Measurements from ENCODE around the gene RASIP1.

Gene RASIP1

GRCh38 chr19:48741129-48741999, 954 bp upstream of the RASIP1 start:
- ChIA-PET POLR2A (no interaction called here), CTCF (no interaction called here)
- TF ChIP-seq CTCF (IDR thresholded peaks at IDR 0.05; ENCODE audit: control extremely low read depth, extremely low read depth, low read depth, missing control alignments): no peak
- no peak for DNase-seq (ENCODE audit: extremely low spot score)

- DNase-seq (ENCODE audit: extremely low spot score): no peak
- ChIA-PET POLR2A (interaction anchor here (0.7 kb wide), 1 partner anchor 184 kb away, joined by 3 read pairs; no protein-coding TSS in a partner anchor), CTCF (interaction anchor here (0.6 to 2.3 kb wide), 12 partner anchors 12 to 231 kb away, joined by 3 to 16 read pairs (median 5); partner anchors contain the start of gene CA11)
- no peak for TF ChIP-seq CTCF (IDR thresholded peaks at IDR 0.05; ENCODE audit: control extremely low read depth, extremely low read depth, low read depth, missing control alignments)
These were observed 826 bp downstream of the RASIP1 start for GRCh38 chr19:48739404-48740163.

GRCh38 chr19:48738557-48739403, 1.6 kb downstream of the RASIP1 start:
- peak; percentile 99 for DNase-seq (ENCODE audit: extremely low spot score)
- ChIA-PET CTCF (interaction anchor here (0.8 to 2.3 kb wide), 12 partner anchors 15 to 232 kb away, joined by 3 to 16 read pairs (median 5); partner anchors contain the start of gene CA11), POLR2A (no interaction called here)
- peak; percentile 66 for TF ChIP-seq CTCF (IDR thresholded peaks at IDR 0.05; ENCODE audit: control extremely low read depth, extremely low read depth, low read depth, missing control alignments)

- POLR2A ChIA-PET: no interaction called here
- no peak for TF ChIP-seq CTCF (IDR thresholded peaks at IDR 0.05; ENCODE audit: control extremely low read depth, extremely low read depth, low read depth, missing control alignments)
- CTCF ChIA-PET: interaction anchor here (2.0 kb wide), 1 partner anchor 23 kb away, joined by 5 read pairs; no protein-coding TSS in a partner anchor
- no peak for DNase-seq (ENCODE audit: extremely low spot score)
These were observed 2.9 kb downstream of the RASIP1 start for GRCh38 chr19:48737360-48737998.

- no peak for TF ChIP-seq CTCF (IDR thresholded peaks at IDR 0.05; ENCODE audit: control extremely low read depth, extremely low read depth, low read depth, missing control alignments)
- ChIA-PET CTCF (no interaction called here), POLR2A (no interaction called here)
- DNase-seq (ENCODE audit: extremely low spot score): no peak
These were observed 5.3 kb downstream of the RASIP1 start for GRCh38 chr19:48735031-48735615.
